ENCODE data around the gene RTP5. TPM values are rescaled to one million over a fixed set of nuclear protein-coding genes. Genes with fewer than 3 reads are reported as not detected.
A peak's percentile ranks its signal among the peaks of the same experiment; 100 is the strongest.

Gene RTP5
- total and polyA plus RNA-seq, 2 donors (not counting 3 experiments of a cell fraction or from before 2014, with no cell fraction given) = not detected

- intact Hi-C loops (cut with micrococcal nuclease) (no loop called here), dilution Hi-C loops (cut with MboI; ENCODE audit: extremely low pct_ligation_motif_present, low sequenced_read_pairs) (no loop called here)
- Histone ChIP-seq H3K9me1 (replicated peaks; ENCODE audit: control insufficient read depth, extremely low read depth, insufficient read depth, low read length) (no peaks in the 10 kb centered on the region), H3K9ac (replicated peaks; ENCODE audit: extremely low read depth, insufficient read depth, low read length) (no peak overlapping the region), H3K9me3 (replicated peaks; ENCODE audit: control insufficient read depth, insufficient read depth, low read length) (no peaks in the 10 kb centered on the region), H2AFZ (ENCODE audit: low read depth, low read length) (peak overlapping the region; percentile 41), H3K4me1 (ENCODE audit: control insufficient read depth, extremely low read depth, insufficient read depth, low read length) (peaks cover 7% of the 10 kb centered on the region), H4K20me1 (replicated peaks; ENCODE audit: control insufficient read depth, extremely low read depth, insufficient read depth, low read length) (no peaks in the 10 kb centered on the region), H3K27me3 (ENCODE audit: control insufficient read depth in 2 of 2, insufficient read depth in 2 of 2, low read length in 2 of 2) (peaks cover 10 to 12% of the 10 kb centered on the region in 2 experiments), H3K4me3 (replicated peaks in 1 of 3; ENCODE audit: insufficient read depth in 1 of 3, low read depth in 1 of 3, low read length in 3 of 3) (no peak overlapping the region), H3K27ac (ENCODE audit: insufficient read depth, low read depth, low read length) (no peak overlapping the region), H3K4me2 (ENCODE audit: insufficient read depth, low read length) (no peak overlapping the region), H3K36me3 (ENCODE audit: control insufficient read depth in 2 of 2, extremely low read depth in 1 of 2, insufficient read depth in 2 of 2, low read length in 2 of 2) (no peaks in the 10 kb centered on the region), H3K79me2 (ENCODE audit: control insufficient read depth, insufficient read depth, low read length) (no peaks in the 10 kb centered on the region)
- CTCF ChIA-PET = no interaction called here
- TF ChIP-seq JUN (IDR thresholded peaks at IDR 0.05; ENCODE audit: borderline replicate concordance, insufficient read depth, insufficient read length, low read depth) (no peak), POLR2AphosphoS5 (IDR thresholded peaks at IDR 0.05; ENCODE audit: insufficient read depth, low read depth, low read length) (no peak), POLR2A (IDR thresholded peaks at IDR 0.05; ENCODE audit: low read depth, low read length) (no peak), MYC (IDR thresholded peaks at IDR 0.05; ENCODE audit: low read depth, low read length) (no peak), GATA2 (IDR thresholded peaks at IDR 0.05; ENCODE audit: insufficient read depth, insufficient read length, low read depth, low read length) (no peak), MAX (IDR thresholded peaks at IDR 0.05; ENCODE audit: insufficient read depth, insufficient read length) (no peak), EZH2 (IDR thresholded peaks at IDR 0.05; ENCODE audit: borderline replicate concordance, low read depth, low read length, severe bottlenecking) (no peak), CTCF (IDR thresholded peaks at IDR 0.05; ENCODE audit: extremely low read depth in 1 of 2, insufficient read depth in 1 of 2, low read depth in 1 of 2, low read length in 2 of 2) (no peak), FOS (IDR thresholded peaks at IDR 0.05; ENCODE audit: borderline replicate concordance, insufficient read depth, low read length) (no peak)
- no TSS peak for BruUV-seq (replicated peaks)
- DNase-seq (ENCODE audit: low read depth, low spot score) = no peak
- POLR2A ChIA-PET = no interaction called here
- no peak for FAIRE-seq
Measured at GRCh38 chr2:241842620-241843211, 26.8 kb upstream of the RTP5 start.
